ENCODE data around the gene SLC39A11. TPM values are rescaled to one million over a fixed set of nuclear protein-coding genes. Genes with fewer than 3 reads are reported as not detected.

The SLC39A11 gene
- total RNA-seq, 1 experiment from 2014 or later: 18.3 TPM

GRCh38 chr17:72749119-72749572, 343.3 kb downstream of the SLC39A11 start:
- no peak for DNase-seq (ENCODE audit: low read depth)

DNA sequence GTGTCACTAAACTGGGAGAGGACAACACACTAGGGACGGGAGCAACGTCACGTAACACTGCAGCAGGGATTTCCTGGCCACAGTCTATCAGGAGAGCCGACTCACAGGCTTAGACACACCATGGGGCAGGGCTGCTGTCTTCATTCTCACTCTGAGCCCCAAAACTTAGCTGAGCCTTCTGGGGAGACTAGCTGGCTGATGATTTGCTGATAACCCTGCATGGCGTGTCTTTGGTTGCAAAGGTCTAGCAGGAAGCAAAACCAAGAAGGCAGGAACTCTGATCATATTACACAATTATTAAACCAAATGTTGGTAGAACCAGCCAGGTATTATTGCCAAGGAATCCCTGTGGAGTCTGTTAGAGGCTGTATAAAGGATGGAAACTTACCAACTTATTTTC, 345.0 kb downstream of the SLC39A11 start:
- no peak for DNase-seq (ENCODE audit: low read depth)

DNA sequence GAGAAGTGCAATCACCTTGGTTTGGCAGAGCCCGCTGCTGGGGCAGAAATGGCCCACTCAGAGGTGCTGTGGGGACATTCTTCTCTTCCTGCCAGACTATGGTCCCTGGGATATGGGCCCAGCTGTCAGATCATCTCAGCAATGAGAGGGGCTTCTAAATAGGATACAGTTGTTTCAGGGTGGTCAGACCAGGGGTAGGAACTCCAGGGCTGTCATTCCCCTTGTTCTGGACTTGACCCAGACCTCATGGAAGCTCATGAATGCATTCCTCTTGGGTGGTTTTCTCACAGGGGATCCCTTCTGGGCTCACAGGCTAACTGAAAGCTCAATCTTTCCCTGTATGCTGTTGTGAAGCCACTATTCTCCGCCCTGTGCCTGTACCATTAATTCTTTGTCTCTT, 347.2 kb downstream of the SLC39A11 start:
- DNase-seq (ENCODE audit: low read depth): no peak

GRCh38 chr17:72743037-72743467, 349.4 kb downstream of the SLC39A11 start:
- DNase-seq (ENCODE audit: low read depth): no peak

- DNase-seq (ENCODE audit: low read depth): no peak
These were observed 355.3 kb downstream of the SLC39A11 start for GRCh38 chr17:72737151-72737690.

GRCh38 chr17:72735592-72735991, 356.9 kb downstream of the SLC39A11 start:
- no peak for DNase-seq (ENCODE audit: low read depth)

DNA sequence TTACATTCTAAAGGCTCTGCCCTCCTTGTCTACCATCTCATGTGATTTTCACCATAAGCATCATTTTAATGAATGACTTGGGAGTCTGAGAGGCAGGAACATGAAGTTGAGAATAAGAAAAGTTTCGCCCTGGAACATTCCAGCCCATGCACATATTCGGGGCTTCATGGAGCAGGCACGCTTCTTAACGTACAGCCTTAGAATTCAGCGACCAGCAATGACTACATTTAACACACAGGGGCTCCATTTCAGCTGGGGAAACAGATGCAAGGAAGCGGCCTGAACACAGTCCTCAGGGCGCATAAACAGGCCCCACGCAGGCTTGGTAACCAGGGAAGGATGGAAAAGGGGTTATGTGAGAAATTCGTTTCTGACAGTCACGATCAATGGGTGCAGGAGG, 357.4 kb downstream of the SLC39A11 start:
- DNase-seq (ENCODE audit: low read depth): no peak

GRCh38 chr17:72734613-72735012, 357.9 kb downstream of the SLC39A11 start:
- no peak for DNase-seq (ENCODE audit: low read depth)

- DNase-seq (ENCODE audit: low read depth): no peak
These were observed 358.7 kb downstream of the SLC39A11 start for GRCh38 chr17:72733619-72734282.

- DNase-seq (ENCODE audit: low read depth): no peak
These were observed 359.4 kb downstream of the SLC39A11 start for GRCh38 chr17:72732893-72733618.

GRCh38 chr17:72730077-72730476, 362.4 kb downstream of the SLC39A11 start:
- no peak for DNase-seq (ENCODE audit: low read depth)

DNA sequence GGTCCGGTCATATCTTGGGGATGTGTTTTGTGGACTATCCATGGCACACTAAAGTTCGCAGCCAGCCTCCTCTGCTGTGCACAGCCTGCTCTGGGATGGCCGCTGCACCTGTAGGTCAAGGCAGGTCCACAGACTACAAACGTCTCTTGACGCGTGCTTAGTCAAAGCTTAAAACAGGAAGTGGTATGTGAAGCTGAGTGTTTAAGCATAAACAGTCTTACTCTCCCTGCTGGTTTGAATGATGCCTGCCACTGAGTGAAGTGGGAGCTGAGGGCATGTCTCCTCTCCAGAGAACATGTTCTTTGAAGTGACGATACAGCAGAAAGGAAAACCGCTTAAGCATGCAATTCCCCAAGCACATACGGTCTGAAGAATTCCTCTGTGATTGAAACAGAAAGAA, 365.6 kb downstream of the SLC39A11 start:
- DNase-seq (ENCODE audit: low read depth): peak; percentile 43

GRCh38 chr17:72725433-72726068, 366.9 kb downstream of the SLC39A11 start:
- peak; percentile 81 for DNase-seq (ENCODE audit: low read depth)

GRCh38 chr17:72724267-72724666, 368.2 kb downstream of the SLC39A11 start:
- peak; percentile 54 for DNase-seq (ENCODE audit: low read depth)

- DNase-seq (ENCODE audit: low read depth): no peak
These were observed 368.8 kb downstream of the SLC39A11 start for GRCh38 chr17:72723711-72724110.

- no peak for DNase-seq (ENCODE audit: low read depth)
These were observed 372.0 kb downstream of the SLC39A11 start for GRCh38 chr17:72720494-72720825.

DNA sequence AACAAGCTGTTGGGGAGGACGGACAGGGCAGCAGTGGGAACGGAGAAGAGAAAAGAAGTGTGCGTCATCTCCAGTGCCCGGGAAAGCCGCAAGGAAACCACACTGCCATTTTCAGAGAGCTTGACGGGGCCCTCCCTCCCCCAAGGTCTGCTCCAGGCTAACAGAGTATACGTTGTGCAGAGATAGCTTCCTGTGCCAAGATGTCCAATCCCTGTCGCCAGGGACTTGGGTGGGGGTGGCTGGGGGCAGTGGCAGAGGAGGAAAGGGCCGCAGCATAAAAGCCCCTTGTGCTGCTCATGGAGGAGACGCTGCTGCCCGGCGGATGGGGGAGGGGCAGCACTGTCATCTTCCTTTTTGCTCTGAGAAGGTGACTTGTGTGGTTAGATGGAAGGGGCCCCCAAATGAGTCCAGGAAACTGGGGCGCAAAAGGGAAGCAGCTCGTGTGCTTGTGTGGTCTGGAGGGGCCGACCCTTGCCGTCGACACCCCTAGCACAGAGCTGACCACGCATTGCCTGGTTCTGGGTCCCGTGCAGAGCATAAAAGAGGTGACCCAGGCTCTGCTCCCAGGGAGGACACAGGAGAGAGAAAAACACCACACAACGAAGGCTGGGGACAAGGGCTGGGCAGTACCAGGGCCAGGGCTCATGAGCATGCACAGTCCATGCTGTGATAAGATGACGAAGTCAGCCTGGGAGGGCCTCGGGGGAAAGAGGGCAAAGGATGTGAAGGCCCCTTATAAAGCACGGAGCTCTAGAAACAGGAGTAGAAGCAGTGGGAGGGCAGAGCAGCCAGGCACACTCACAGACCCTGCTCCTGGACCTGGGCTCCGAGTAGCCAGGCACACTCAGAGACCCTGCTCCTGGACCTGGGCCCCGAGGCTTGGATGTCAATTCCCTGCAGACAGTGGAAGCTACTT, 372.7 kb downstream of the SLC39A11 start:
- peak; percentile 93 for DNase-seq (ENCODE audit: low read depth)

GRCh38 chr17:72719206-72719577, 373.3 kb downstream of the SLC39A11 start:
- no peak for DNase-seq (ENCODE audit: low read depth)

DNA sequence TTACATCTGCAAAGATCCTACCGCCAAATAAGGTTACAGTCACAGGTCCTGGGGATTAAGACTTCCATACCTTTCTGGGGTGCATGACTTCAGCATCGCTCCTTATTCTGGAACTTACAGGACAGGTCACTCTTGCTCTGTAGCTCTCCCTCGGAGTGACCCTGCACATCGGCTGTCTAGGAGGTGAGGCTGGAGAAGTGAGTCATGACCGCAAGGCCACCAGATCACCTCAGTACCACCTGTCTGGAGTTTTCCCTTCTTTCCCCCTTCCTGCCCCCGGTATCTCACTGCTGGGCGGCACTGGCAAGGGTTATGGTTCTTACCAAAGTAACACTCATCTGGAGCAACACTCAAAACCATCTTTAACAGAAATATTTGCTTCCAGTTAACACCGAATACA, 374.8 kb downstream of the SLC39A11 start:
- DNase-seq (ENCODE audit: low read depth): peak; percentile 54

DNA sequence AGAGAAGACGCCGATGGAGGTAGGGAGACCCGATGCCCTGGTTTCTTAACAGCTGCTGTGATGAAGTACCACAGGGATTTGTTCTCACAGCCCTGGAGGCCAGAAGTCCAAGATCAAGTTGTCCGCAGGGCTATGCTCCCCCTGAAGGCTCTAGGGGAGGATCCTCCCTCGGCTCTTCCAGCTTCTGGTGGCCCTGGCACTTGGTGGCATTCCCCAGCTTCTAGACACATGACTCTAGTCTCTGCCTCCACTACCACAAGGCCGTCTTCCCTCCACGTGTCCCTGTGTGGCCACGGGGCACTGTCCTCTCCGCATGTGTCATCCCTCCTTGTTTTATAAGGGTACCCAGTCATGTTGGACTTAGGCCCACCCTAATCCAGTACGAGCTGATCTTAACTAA, 375.2 kb downstream of the SLC39A11 start:
- peak; percentile 25 for DNase-seq (ENCODE audit: low read depth)

DNA sequence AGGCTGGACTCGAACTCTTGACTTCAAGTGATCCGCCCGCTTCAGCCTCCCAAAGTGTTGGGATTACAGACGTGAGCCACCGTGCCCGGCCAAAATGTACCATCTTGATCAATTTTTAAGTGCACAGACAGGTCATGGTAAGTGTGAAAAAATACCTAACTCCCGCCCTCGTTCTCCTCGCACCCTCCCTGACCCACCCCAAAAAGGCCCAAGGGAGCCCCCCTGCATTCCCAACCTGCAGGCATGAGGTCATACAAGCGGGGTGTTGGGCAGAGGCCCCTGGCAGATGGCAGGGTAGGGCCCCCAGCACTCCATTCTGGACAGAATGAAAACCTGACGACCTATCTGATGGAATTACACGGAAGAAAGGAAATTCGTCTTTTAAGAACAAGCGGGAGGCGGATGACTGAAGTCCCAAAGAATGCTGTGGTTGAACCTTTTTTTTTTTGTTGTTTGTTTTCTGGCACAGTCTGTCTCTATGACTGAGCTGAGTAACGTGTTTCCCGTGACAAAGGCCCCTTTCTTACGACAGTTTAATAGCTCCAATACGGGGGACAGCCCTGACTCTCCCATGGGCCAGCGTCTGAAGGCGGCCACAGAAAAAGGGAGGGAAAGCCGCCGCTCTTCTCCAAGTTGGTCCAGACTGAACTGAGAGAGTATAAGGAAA, 376.4 kb downstream of the SLC39A11 start:
- DNase-seq (ENCODE audit: low read depth): peak; percentile 96

Data from Daoy (cell line).